ENCODE measurements around the gene PSMD3.

PSMD3 gene

GRCh38 chr17:40004072-40004471 lies 23.5 kb downstream of the PSMD3 start:
- no peak for TF ChIP-seq CTCF (IDR thresholded peaks at IDR 0.05)

- no peak for TF ChIP-seq CTCF (IDR thresholded peaks at IDR 0.05)
Observed at GRCh38 chr17:40004712-40005111, 24.1 kb downstream of the PSMD3 start.

GRCh38 chr17:40005520-40005919 lies 24.9 kb downstream of the PSMD3 start:
- no peak for TF ChIP-seq CTCF (IDR thresholded peaks at IDR 0.05)

- no peak for TF ChIP-seq CTCF (IDR thresholded peaks at IDR 0.05)
Observed at GRCh38 chr17:40014375-40014980, 33.9 kb downstream of the PSMD3 start.

GRCh38 chr17:40015005-40015997 lies 34.7 kb downstream of the PSMD3 start, which contains the start of gene CSF3:
CSF3 (plus strand) TSS chr17:40015440; CDS start chr17:40015475, 35 bp downstream.
- no peak for TF ChIP-seq CTCF (IDR thresholded peaks at IDR 0.05)

- TF ChIP-seq CTCF (IDR thresholded peaks at IDR 0.05): no peak
Observed at GRCh38 chr17:40015998-40016985, 35.7 kb downstream of the PSMD3 start.
